Fibroblast of pulmonary artery (primary cell): ENCODE measurements around the gene CRIP1.

Source experiments
- DNase-seq: peaks from one replicate; pipeline ENCODE4 v3.0.0-alpha.2; 2010; ENCODE audit warnings: low read depth
- H3K4me3 ChIP-seq: replicated peaks from 2 replicates; pipeline ENCODE4 v1.5.1; 2011; ENCODE audit warnings: low read depth, mild to moderate bottlenecking, control low read depth, low read length, moderate library complexity
- CTCF ChIP-seq: IDR thresholded peaks from 2 replicates; pipeline ENCODE4 v1.5.1; 2011; ENCODE audit warnings: mild to moderate bottlenecking, control low read depth, low read length, inconsistent platforms; ENCODE audit errors: missing control alignments

Gene CRIP1

GRCh38 chr14:105475269-105476096, 11.2 kb upstream of the CRIP1 start:
- TF ChIP-seq CTCF, result no peak
- peak overlapping the region; percentile 75 for H3K4me3 ChIP-seq
- DNase-seq, result peak; percentile 70

- TF ChIP-seq CTCF, result no peak
- peak overlapping the region; percentile 75 for H3K4me3 ChIP-seq
- DNase-seq, result peak; percentile 50
Measured at GRCh38 chr14:105476097-105476830, 10.4 kb upstream of the CRIP1 start.

GRCh38 chr14:105476831-105477659, 9.6 kb upstream of the CRIP1 start:
- H3K4me3 ChIP-seq, result peak overlapping the region; percentile 75
- TF ChIP-seq CTCF, result no peak
- no peak for DNase-seq

GRCh38 chr14:105477660-105478397, 8.9 kb upstream of the CRIP1 start:
- no peak overlapping the region for H3K4me3 ChIP-seq
- no peak for DNase-seq
- no peak for TF ChIP-seq CTCF

GRCh38 chr14:105478398-105479251, 8.1 kb upstream of the CRIP1 start:
- DNase-seq, result no peak
- H3K4me3 ChIP-seq, result no peak overlapping the region
- no peak for TF ChIP-seq CTCF
